VCaP (cell line): ENCODE results near the gene TENT4B.
"Not testable (repeated sequence)": the region's sequence is repeated elsewhere in the genome, so short reads cannot be mapped to it uniquely, and the experiment has no call there.

Experiments used
- H3K27ac ChIP-seq: fragments of 450-650 bp; 2 replicates; pipeline ENCODE4 v1.5.1; 2017
- CTCF ChIP-seq: fragments of 450-650 bp; conservative IDR thresholded peaks from 2 replicates; pipeline ENCODE4 v1.5.1; 2017; ENCODE audit warnings: mild to moderate bottlenecking, moderate library complexity

TENT4B gene

DNA sequence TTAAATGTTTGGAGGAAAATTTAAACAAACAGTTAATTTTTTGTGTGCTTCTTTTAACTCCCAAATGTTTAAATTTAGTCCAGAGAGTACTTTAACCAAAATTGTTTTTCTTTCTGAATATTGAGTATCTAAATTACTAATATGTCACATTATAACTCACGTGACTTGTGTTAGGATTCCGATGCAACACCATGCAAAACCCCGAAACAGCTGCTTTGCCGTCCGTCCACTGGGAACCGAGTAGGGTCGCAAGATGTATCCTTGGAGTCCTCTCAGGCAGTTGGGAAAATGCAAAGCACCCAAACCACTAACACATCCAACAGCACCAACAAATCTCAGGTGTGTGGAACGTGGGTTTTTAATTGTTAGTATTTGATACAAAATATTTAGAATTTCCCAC, 74.6 kb downstream of the TENT4B start:
- no peak for TF ChIP-seq CTCF
- no peak overlapping the region for H3K27ac ChIP-seq

DNA sequence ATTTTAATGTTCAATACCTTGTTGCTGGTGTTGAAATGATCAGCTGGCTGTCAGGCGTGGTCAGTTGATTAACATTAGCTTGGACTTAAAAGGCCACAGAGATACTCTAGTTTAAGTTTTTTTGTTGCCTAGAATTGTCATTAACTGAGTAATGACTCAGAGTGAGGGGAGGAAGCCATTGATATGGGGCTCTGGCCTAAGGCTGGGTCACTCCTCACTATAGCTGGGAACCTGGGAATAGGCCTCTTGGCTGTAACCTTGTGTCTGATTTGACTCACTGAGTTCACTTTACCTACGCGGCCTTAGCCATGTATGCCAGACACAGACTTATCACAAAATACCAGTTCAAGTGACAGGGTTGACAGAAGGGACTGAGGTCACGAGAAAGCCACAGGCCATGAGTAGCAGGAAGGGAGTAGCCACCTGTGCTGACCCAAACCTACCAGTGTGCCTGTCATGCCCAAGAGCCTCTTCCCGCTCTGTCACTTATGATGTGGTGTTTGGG, 75.3 kb downstream of the TENT4B start:
- H3K27ac ChIP-seq = no peak overlapping the region
- no peak for TF ChIP-seq CTCF

DNA sequence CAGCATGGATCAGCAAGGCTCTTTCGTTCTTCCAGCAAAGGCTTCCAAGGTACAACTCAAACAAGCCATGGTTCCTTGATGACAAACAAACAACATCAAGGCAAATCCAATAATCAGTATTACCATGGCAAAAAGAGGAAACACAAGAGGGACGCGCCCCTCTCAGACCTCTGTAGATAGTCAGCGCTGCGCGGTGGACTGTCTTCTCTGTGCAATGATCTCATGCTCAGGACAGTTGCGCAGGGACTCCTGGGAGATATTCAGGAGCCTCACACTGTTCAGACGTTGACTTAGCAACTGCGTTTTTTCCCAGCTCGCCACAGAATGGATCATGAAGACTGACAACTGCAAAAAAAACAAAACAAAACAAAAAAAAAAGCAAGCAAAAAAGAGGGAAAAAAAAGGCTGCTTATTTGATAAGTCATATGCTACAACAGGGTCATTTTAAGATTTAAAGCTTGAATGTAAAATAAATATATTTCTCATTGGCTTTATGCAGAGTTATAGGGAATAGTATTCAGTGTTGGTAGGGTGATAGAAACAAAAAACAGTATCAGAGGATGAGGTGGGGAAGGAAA, 76.1 kb downstream of the TENT4B start:
- no peak for TF ChIP-seq CTCF
- no peak overlapping the region for H3K27ac ChIP-seq

- no peak for TF ChIP-seq CTCF
- no peak overlapping the region for H3K27ac ChIP-seq
These were observed 81.9 kb downstream of the TENT4B start for GRCh38 chr16:50234771-50235556.

DNA sequence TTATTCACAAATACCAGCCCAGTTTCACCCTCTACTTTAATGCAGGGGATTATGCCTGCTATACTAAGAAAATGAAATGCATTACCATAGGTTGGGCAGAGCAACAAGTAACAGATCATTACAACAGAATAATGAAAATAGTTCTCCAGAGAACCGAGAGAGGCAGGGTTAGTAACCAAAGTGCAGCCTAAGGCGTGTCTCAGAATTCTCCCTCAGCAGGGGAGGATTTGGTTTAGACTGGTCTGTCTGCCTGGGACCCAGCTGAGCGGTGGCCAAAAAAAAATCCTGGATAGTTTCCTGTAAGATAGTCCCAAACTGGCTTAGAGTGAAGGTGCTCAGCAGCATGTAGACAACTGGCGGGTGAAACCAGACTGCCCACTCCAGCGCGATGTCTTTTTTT, 82.5 kb downstream of the TENT4B start:
- no peak for TF ChIP-seq CTCF

DNA sequence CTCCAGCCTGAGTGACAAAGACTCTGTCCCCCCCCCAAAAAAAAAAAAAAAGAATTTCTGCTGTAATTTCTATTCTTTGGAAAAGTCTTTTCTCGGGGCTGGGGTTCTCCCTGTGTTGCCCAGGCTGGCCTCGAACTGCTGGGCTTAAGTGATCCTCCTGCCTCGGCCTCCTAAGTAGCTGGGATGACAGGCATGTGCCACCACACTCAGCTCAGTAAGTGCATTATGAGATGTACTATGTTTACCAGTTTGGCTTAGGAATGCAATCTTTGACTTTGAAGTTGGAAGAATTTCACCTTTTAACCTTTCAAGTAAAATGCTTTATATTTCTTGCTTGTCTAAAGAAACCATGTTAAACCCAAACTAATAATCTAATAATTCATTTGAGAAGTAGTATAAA, 85.2 kb downstream of the TENT4B start:
- no peak for TF ChIP-seq CTCF
- H3K27ac ChIP-seq = no peak overlapping the region

More for the DNA sequence above, 82.5 kb downstream of the TENT4B start:
- no peak overlapping the region for H3K27ac ChIP-seq

- H3K27ac ChIP-seq = no peak overlapping the region
- no peak for TF ChIP-seq CTCF
These were observed 85.8 kb downstream of the TENT4B start for GRCh38 chr16:50238868-50239301.

DNA sequence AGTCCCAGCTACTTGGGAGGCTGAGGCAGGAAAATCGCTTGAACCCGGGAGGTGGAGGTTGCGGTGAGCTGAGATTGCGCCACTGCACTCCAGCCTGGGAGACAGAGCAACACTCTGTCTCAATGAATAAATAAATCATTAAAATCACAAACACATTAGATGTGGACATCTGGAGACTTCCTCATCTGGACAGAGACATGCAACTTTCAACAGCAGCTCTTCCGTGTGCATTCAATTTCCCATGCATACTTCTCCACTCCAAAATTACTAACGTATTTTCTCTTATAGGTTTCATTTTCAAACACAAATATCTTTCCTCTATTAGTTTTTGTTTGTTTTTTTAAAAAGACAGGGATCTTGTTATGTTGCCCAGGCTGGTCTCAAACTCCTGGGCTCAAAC, 89.9 kb downstream of the TENT4B start:
- H3K27ac ChIP-seq = not testable (repeated sequence)
